Natural killer cell (primary cell): ENCODE data around the gene COA5. TPM values are rescaled to one million over a fixed set of nuclear protein-coding genes. Genes with fewer than 3 reads are reported as not detected.
A peak's percentile ranks its signal among the peaks of the same experiment; 100 is the strongest.

ENCODE experiments used
- ATAC-seq, 3 donors: fragments of 150-1000 bp in 2 of 3; fragments of 200-7000 bp in 1 of 3; cut with Tn5 transposase; 1 replicate in 1 of 3; 2 replicates in 2 of 3; pipeline ENCODE4 v1.10.0; 2021; ENCODE audit warnings: mild to moderate bottlenecking in 2 of 3, moderate library complexity in 2 of 3
- DNase-seq, 2 donors: peaks; one replicate each; pipeline versions ENCODE4 v3.0.0 to v3.0.0-alpha.2; 2013 to 2021; ENCODE audit warnings: mixed read lengths in 1 of 2
- H3K27ac ChIP-seq: one replicate; pipeline ENCODE4 v1.5.1; 2013; ENCODE audit warnings: mild to moderate bottlenecking, low read length
- H3K27me3 ChIP-seq: one replicate; pipeline ENCODE4 v1.6.1; 2013; ENCODE audit warnings: low read length; ENCODE audit not compliant: control insufficient read depth, insufficient read depth
- H3K36me3 ChIP-seq: one replicate; pipeline ENCODE4 v1.6.1; 2013; ENCODE audit warnings: low read length; ENCODE audit not compliant: control insufficient read depth, insufficient read depth
- H3K4me1 ChIP-seq: one replicate; pipeline ENCODE4 v1.6.1; 2013; ENCODE audit warnings: low read length; ENCODE audit not compliant: control insufficient read depth, insufficient read depth
- H3K4me3 ChIP-seq: one replicate; pipeline ENCODE4 v1.5.1; 2013; ENCODE audit warnings: low read length
- H3K9me3 ChIP-seq: one replicate; pipeline ENCODE4 v1.6.1; 2013; ENCODE audit warnings: low read length; ENCODE audit not compliant: control insufficient read depth, insufficient read depth
- H3K27ac Mint-ChIP-seq, 2 donors: one replicate each; pipeline ENCODE4 v1.8.0; 2022; ENCODE audit warnings: mild to moderate bottlenecking in 2 of 2, mixed read lengths in 2 of 2, moderate library complexity in 1 of 2
- H3K27me3 Mint-ChIP-seq, 2 donors: one replicate each; pipeline ENCODE4 v1.8.0; 2022; ENCODE audit warnings: low read depth in 2 of 2, mixed read lengths in 2 of 2
- H3K36me3 Mint-ChIP-seq: one replicate; pipeline ENCODE4 v1.8.0; 2022; ENCODE audit warnings: mixed read lengths
- H3K4me1 Mint-ChIP-seq, 2 donors: one replicate each; pipeline ENCODE4 v1.8.0; 2022; ENCODE audit warnings: mixed read lengths in 2 of 2
- H3K4me3 Mint-ChIP-seq: one replicate; pipeline ENCODE4 v1.8.0; 2022; ENCODE audit warnings: mild to moderate bottlenecking, moderate library complexity, mixed read lengths
- H3K9me3 Mint-ChIP-seq, 2 donors: one replicate each; pipeline ENCODE4 v1.8.0; 2022; ENCODE audit warnings: mixed read lengths in 2 of 2
- CTCF ChIP-seq: fragments of 200-600 bp; IDR thresholded peaks from one replicate; pipeline ENCODE4 v1.8.0; 2022; ENCODE audit warnings: antibody characterized with exemption
- WGBS: methylation state at CpG from one replicate; pipeline ENCODE4 v1.1.7; 2013; ENCODE audit warnings: missing lambda C conversion rate; ENCODE audit not compliant: insufficient coverage; 5-methylcytosine and 5-hydroxymethylcytosine counted together
- intact Hi-C: fragments of 100-400 bp; cut with micrococcal nuclease; formaldehyde crosslinking; loops from one replicate; pipeline ENCODE4 v1.14.2; 2022
- total RNA-seq, 4 donors: library from RNA; stranded (reverse); fragments of 120-200 nt in 1 of 4; gene quantifications; one replicate each; pipeline versions ENCODE4 v1.2.3 to v1.2.4, GENCODE V29; 2013 to 2022

COA5 gene
- total RNA-seq, 3 donors from 2014 or later (not counting 1 experiment from before 2014, with no cell fraction given), result 27.4 to 39.6 (median 36.1) TPM

GRCh38 chr2:98650998-98651397 lies 42.7 kb upstream of the COA5 start:
- peaks cover 58% of the 10 kb centered on the region for H3K36me3 ChIP-seq
- no CpG with 5 or more reads among the region's 1 CpG for WGBS
- peaks cover 42% of the 10 kb centered on the region for H3K36me3 Mint-ChIP-seq
- no peak for TF ChIP-seq CTCF
- no peak overlapping the region for H3K4me3 ChIP-seq
- intact Hi-C loops, result no loop called here
- H3K27me3 ChIP-seq, result no peaks in the 10 kb centered on the region
- H3K9me3 ChIP-seq, result peaks cover 5% of the 10 kb centered on the region
- H3K27me3 Mint-ChIP-seq, result no peaks in the 10 kb centered on the region
- peaks cover 32% of the 10 kb centered on the region for H3K4me1 ChIP-seq
- ATAC-seq (no peak), DNase-seq (no peak)
- H3K4me3 Mint-ChIP-seq, result peak overlapping the region; percentile 54
- H3K9me3 Mint-ChIP-seq, result peaks cover 0 to 2% of the 10 kb centered on the region in 2 donors
- H3K4me1 Mint-ChIP-seq, result peaks cover 65 to 67% of the 10 kb centered on the region in 2 donors
- H3K27ac Mint-ChIP-seq, result peak overlapping the region; percentile 83 to 90
- no peak overlapping the region for H3K27ac ChIP-seq

- DNase-seq, result no peak
- peak overlapping the region; percentile 48 for H3K27ac ChIP-seq
- Mint-ChIP-seq H3K4me3 (peak overlapping the region; percentile 74), H3K4me1 (peaks cover 59 to 60% of the 10 kb centered on the region in 2 donors), H3K36me3 (peaks cover 39% of the 10 kb centered on the region), H3K27ac (peak overlapping the region; percentile 83 to 90), H3K9me3 (peaks cover 0 to 2% of the 10 kb centered on the region in 2 donors), H3K27me3 (no peaks in the 10 kb centered on the region)
- H3K4me3 ChIP-seq, result no peak overlapping the region
- WGBS, result 80% methylated on average over 1 of the region's 1 CpG
- peaks cover 30% of the 10 kb centered on the region for H3K4me1 ChIP-seq
- TF ChIP-seq CTCF, result no peak
- H3K27me3 ChIP-seq, result no peaks in the 10 kb centered on the region
- intact Hi-C loops, result loop anchor here (1.0 kb wide), 2 partner anchors 187 to 416 kb away; no protein-coding TSS in a partner anchor
- no peak for ATAC-seq
- peaks cover 5% of the 10 kb centered on the region for H3K9me3 ChIP-seq
- H3K36me3 ChIP-seq, result peaks cover 55% of the 10 kb centered on the region
Observed at GRCh38 chr2:98649992-98650375, 41.7 kb upstream of the COA5 start.

GRCh38 chr2:98649135-98649991 lies 41.1 kb upstream of the COA5 start:
- H3K4me1 Mint-ChIP-seq, result peaks cover 53 to 54% of the 10 kb centered on the region in 2 donors
- H3K27me3 ChIP-seq, result no peaks in the 10 kb centered on the region
- no peaks in the 10 kb centered on the region for H3K27me3 Mint-ChIP-seq
- intact Hi-C loops, result loop anchor here (1.0 kb wide), 2 partner anchors 188 to 417 kb away; no protein-coding TSS in a partner anchor
- H3K27ac ChIP-seq, result peak overlapping the region; percentile 38
- H3K27ac Mint-ChIP-seq, result peak overlapping the region; percentile 83 to 90
- H3K36me3 Mint-ChIP-seq, result peaks cover 33% of the 10 kb centered on the region
- H3K4me3 Mint-ChIP-seq, result peak overlapping the region; percentile 74
- no peak overlapping the region for H3K4me3 ChIP-seq
- peak; percentile 98 for TF ChIP-seq CTCF
- H3K9me3 ChIP-seq, result peaks cover 5% of the 10 kb centered on the region
- ATAC-seq (peak; percentile 98 to 99 (median 99)), DNase-seq (peak; percentile 73 to 93)
- peaks cover 53% of the 10 kb centered on the region for H3K36me3 ChIP-seq
- 0% methylated on average over 2 of the region's 4 CpGs for WGBS
- peaks cover 28% of the 10 kb centered on the region for H3K4me1 ChIP-seq
- peaks cover 0 to 2% of the 10 kb centered on the region in 2 donors for H3K9me3 Mint-ChIP-seq
